H1 (cell line): Measurements from ENCODE around the gene NKTR. TPM values are rescaled to one million over a fixed set of nuclear protein-coding genes. Genes with fewer than 3 reads are reported as not detected.

Source experiments
- CTCF ChIA-PET: fragments of 300-600 bp; sonication (Branson Sonifier 250); formaldehyde crosslinking; loops from one replicate; lab custom pipeline; 2021; ENCODE audit not compliant: partially characterized antibody; lab: Charles Lee
- POLR2A ChIA-PET: fragments of 300-600 bp; sonication (Branson Sonifier 250); formaldehyde crosslinking; loops from one replicate; lab custom pipeline; 2021; ENCODE audit warnings: inconsistent platforms; ENCODE audit not compliant: partially characterized antibody; lab: Charles Lee
- DNase-seq, 2 experiments: peaks; one replicate each; pipeline versions ENCODE4 v3.0.0 to v3.0.0-alpha.2; 2010 to 2022; ENCODE audit warnings: low spot score in 2 of 2, low read depth in 1 of 2, mixed read lengths in 1 of 2
- FAIRE-seq: peaks from 2 replicates; lab custom pipeline; 2011; peaks lifted over from hg19 to GRCh38; lab: Jason Lieb, UNC
- H2AFZ ChIP-seq: 2 replicates; pipeline ENCODE4 v1.8.1; 2012; ENCODE audit warnings: low read length, inconsistent platforms
- H2AK5ac ChIP-seq: 2 replicates; pipeline ENCODE4 v1.6.1; 2013; ENCODE audit warnings: low read depth, low read length
- H2BK120ac ChIP-seq: replicated peaks from 2 replicates; pipeline ENCODE3; 2013; ENCODE audit warnings: low read depth, low read length, inconsistent platforms
- H2BK12ac ChIP-seq: 2 replicates; pipeline ENCODE4 v1.6.1; 2013; ENCODE audit warnings: low read depth, low read length
- H2BK15ac ChIP-seq: 2 replicates; pipeline ENCODE4 v1.6.1; 2013; ENCODE audit warnings: low read length
- H2BK20ac ChIP-seq: 2 replicates; pipeline ENCODE4 v1.6.1; 2013; ENCODE audit warnings: low read length
- H2BK5ac ChIP-seq: 2 replicates; pipeline ENCODE4 v1.6.1; 2013; ENCODE audit warnings: low read depth, low read length
- H3K14ac ChIP-seq: 2 replicates; pipeline ENCODE4 v1.6.1; 2013; ENCODE audit warnings: inconsistent platforms; ENCODE audit not compliant: insufficient read length
- H3K18ac ChIP-seq: 2 replicates; pipeline ENCODE4 v1.6.1; 2013; ENCODE audit warnings: low read length; ENCODE audit errors: extremely low read depth
- H3K23ac ChIP-seq: 2 replicates; pipeline ENCODE4 v1.6.1; 2013; ENCODE audit warnings: inconsistent platforms; ENCODE audit not compliant: insufficient read length
- H3K23me2 ChIP-seq: 2 replicates; pipeline ENCODE4 v1.6.1; 2013; ENCODE audit warnings: low read depth, low read length
- H3K27ac ChIP-seq: 2 replicates; pipeline ENCODE4 v1.6.1; 2011; ENCODE audit warnings: low read depth, low read length, inconsistent platforms
- H3K27me3 ChIP-seq, 4 experiments: replicated peaks in 1 of 4; 1 replicate in 1 of 4; 2 replicates in 3 of 4; pipeline versions ENCODE4 v1.6.1 to v1.8.1; 2011 to 2013; ENCODE audit warnings: low read length in 3 of 4, mild to moderate bottlenecking in 3 of 4, inconsistent platforms in 2 of 4, mixed read lengths in 2 of 4, moderate library complexity in 1 of 4; ENCODE audit not compliant: control insufficient read depth in 3 of 4, insufficient read depth in 3 of 4; ENCODE audit errors: extremely low read depth in 1 of 4
- H3K36me3 ChIP-seq, 4 experiments: 2 replicates each; pipeline versions ENCODE4 v1.6.1 to v1.8.1; 2011 to 2013; ENCODE audit warnings: mild to moderate bottlenecking in 4 of 4, low read length in 3 of 4, moderate library complexity in 2 of 4, control low read depth in 1 of 4, inconsistent platforms in 1 of 4; ENCODE audit not compliant: insufficient read depth in 4 of 4, control insufficient read depth in 2 of 4
- H3K4ac ChIP-seq: replicated peaks from 2 replicates; pipeline ENCODE3; 2013; ENCODE audit warnings: low read length, low read depth, mixed read lengths, inconsistent platforms; ENCODE audit not compliant: insufficient read length
- H3K4me1 ChIP-seq, 4 experiments: replicated peaks in 1 of 4; 1 replicate in 1 of 4; 2 replicates in 3 of 4; pipeline versions ENCODE4 v1.6.1 to v1.8.1; 2011 to 2013; ENCODE audit warnings: low read length in 3 of 4, inconsistent platforms in 2 of 4, mixed read lengths in 1 of 4; ENCODE audit not compliant: insufficient read depth in 4 of 4, control insufficient read depth in 3 of 4
- H3K4me2 ChIP-seq, 2 experiments: 2 replicates each; pipeline versions ENCODE4 v1.6.1 to v1.8.1; 2011 to 2013; ENCODE audit warnings: low read depth in 2 of 2, low read length in 2 of 2, control low read depth in 1 of 2, inconsistent platforms in 1 of 2, mild to moderate bottlenecking in 1 of 2; ENCODE audit not compliant: insufficient read depth in 1 of 2
- H3K4me3 ChIP-seq, 4 experiments: fragments of 200-600, 300-600 bp in 1 of 4; sonication (generic), shearing (Covaris generic), sonication (Bioruptor Twin) in 1 of 4; 2 replicates each; pipeline versions ENCODE4 v1.5.1 to v1.8.1; 2011 to 2016; ENCODE audit warnings: low read length in 4 of 4, low read depth in 3 of 4, control low read depth in 2 of 4, inconsistent platforms in 2 of 4, mild to moderate bottlenecking in 2 of 4, mixed read lengths in 1 of 4, moderate library complexity in 1 of 4; ENCODE audit not compliant: insufficient read depth in 2 of 4; ENCODE audit errors: extremely low read depth in 1 of 4
- H3K56ac ChIP-seq: replicated peaks from 2 replicates; pipeline ENCODE3; 2013; ENCODE audit warnings: low read depth, mild to moderate bottlenecking, mixed read lengths, low read length, inconsistent platforms; ENCODE audit not compliant: insufficient read length
- H3K79me1 ChIP-seq: 2 replicates; pipeline ENCODE4 v1.6.1; 2013; ENCODE audit warnings: low read depth, low read length, control low read depth
- H3K79me2 ChIP-seq, 2 experiments: 2 replicates each; pipeline versions ENCODE4 v1.6.1 to v1.8.1; 2012 to 2013; ENCODE audit warnings: low read length in 2 of 2, mild to moderate bottlenecking in 2 of 2, inconsistent platforms in 1 of 2; ENCODE audit not compliant: insufficient read depth in 2 of 2, control insufficient read depth in 1 of 2
- H3K9ac ChIP-seq, 4 experiments: replicated peaks in 1 of 4; 1 replicate in 1 of 4; 2 replicates in 3 of 4; pipeline versions ENCODE4 v1.6.1 to v1.8.1; 2011 to 2013; ENCODE audit warnings: low read depth in 3 of 4, low read length in 3 of 4, control low read depth in 2 of 4, mild to moderate bottlenecking in 2 of 4, moderate library complexity in 2 of 4, inconsistent platforms in 1 of 4; ENCODE audit errors: extremely low read depth in 1 of 4
- H3K9me3 ChIP-seq, 2 experiments: 2 replicates each; pipeline versions ENCODE4 v1.6.1 to v1.8.1; 2012 to 2013; ENCODE audit warnings: mild to moderate bottlenecking in 2 of 2, moderate library complexity in 2 of 2, control low read depth in 1 of 2, inconsistent platforms in 1 of 2, low read depth in 1 of 2, low read length in 1 of 2, mixed read lengths in 1 of 2; ENCODE audit not compliant: insufficient read depth in 2 of 2
- H4K20me1 ChIP-seq, 2 experiments: replicated peaks in 1 of 2; 2 replicates each; pipeline versions ENCODE3 to v1.8.1; 2011 to 2013; ENCODE audit warnings: inconsistent platforms in 2 of 2, low read length in 2 of 2, mild to moderate bottlenecking in 1 of 2; ENCODE audit not compliant: insufficient read depth in 2 of 2, control insufficient read depth in 1 of 2
- H4K5ac ChIP-seq: 2 replicates; pipeline ENCODE4 v1.6.1; 2013; ENCODE audit warnings: low read length, low read depth, mixed read lengths, inconsistent platforms; ENCODE audit not compliant: insufficient read length
- H4K8ac ChIP-seq: 2 replicates; pipeline ENCODE4 v1.8.0; 2013; ENCODE audit warnings: mild to moderate bottlenecking, moderate library complexity, low read length, inconsistent platforms; ENCODE audit not compliant: insufficient read depth; ENCODE audit errors: extremely low read depth
- H4K91ac ChIP-seq: replicated peaks from 2 replicates; pipeline ENCODE3; 2013; ENCODE audit warnings: low read length, mixed read lengths, inconsistent platforms; ENCODE audit not compliant: insufficient read length
- CHD2 ChIP-seq: IDR thresholded peaks from 2 replicates; pipeline ENCODE4 v1.6.1; 2012; ENCODE audit warnings: low read length, improper control_type of control experiment
- HDAC6 ChIP-seq: IDR thresholded peaks from one replicate; pipeline ENCODE4 v1.7.1; 2012; ENCODE audit warnings: low read depth, mild to moderate bottlenecking, inconsistent platforms, low read length, moderate library complexity
- MAX ChIP-seq: IDR thresholded peaks from 2 replicates; pipeline ENCODE4 v1.6.1; 2012; ENCODE audit warnings: inconsistent platforms
- RFX5 ChIP-seq: IDR thresholded peaks from 2 replicates; pipeline ENCODE4 v1.6.1; 2011; ENCODE audit warnings: low read depth, low read length, improper control_type of control experiment, borderline replicate concordance
- SP1 ChIP-seq: IDR thresholded peaks from 2 replicates; pipeline ENCODE4 v1.6.1; 2011; ENCODE audit warnings: low read depth, low read length
- SRF ChIP-seq: IDR thresholded peaks from 2 replicates; pipeline ENCODE4 v1.6.1; 2011; ENCODE audit warnings: mild to moderate bottlenecking, low read depth, low read length, moderate library complexity
- TBP ChIP-seq: IDR thresholded peaks from 2 replicates; pipeline ENCODE4 v1.6.1; 2011; ENCODE audit warnings: low read depth, low read length, improper control_type of control experiment
- USF2 ChIP-seq: IDR thresholded peaks from 2 replicates; pipeline ENCODE4 v1.6.1; 2011; ENCODE audit warnings: low read length, improper control_type of control experiment
- WGBS, 2 experiments: shearing (Covaris generic) in 1 of 2; methylation state at CpG; one replicate each; pipeline versions ENCODE4 v1.1.6 to v1.1.7; 2013 to 2015; ENCODE audit warnings: low lambda C conversion rate in 2 of 2, mixed read lengths in 2 of 2, inconsistent platforms in 1 of 2, low coverage in 1 of 2, missing lambda C conversion rate in 1 of 2; ENCODE audit not compliant: insufficient replicate concordance in 2 of 2, insufficient coverage in 1 of 2, insufficient read length in 1 of 2; ENCODE audit errors: extremely low coverage in 1 of 2, missing lambda C conversion rate in 1 of 2; 5-methylcytosine and 5-hydroxymethylcytosine counted together
- polyA plus RNA-seq, 7 experiments: library from polyadenylated mRNA; depleted of rRNA in 3 of 7; stranded (reverse) in 5 of 7; unstranded in 2 of 7; fragments of >200 nt in 5 of 7; fragments of 200-250 nt in 2 of 7; gene quantifications; 1 replicate in 5 of 7; 2 replicates in 1 of 7; 4 replicates in 1 of 7; pipeline versions ENCODE4 v1.2.1 to v1.2.3, GENCODE V29; 2011 to 2013; ENCODE audit warnings: missing spikeins in 2 of 7, mixed read lengths in 2 of 7
- total RNA-seq: library from RNA; stranded (reverse); fragmentation: NEBNext Ultra II Directional; extraction: Animal tissue kit (Norgen Biotek cat#: 25700); gene quantifications from 2 replicates; pipeline ENCODE4 v1.2.1, GENCODE V29; 2021

The NKTR gene
- total and polyA plus RNA-seq, 2 of the 8 experiments (the other 6 are each of a cell fraction or from before 2014, with no cell fraction given): 24.1 to 62.2 TPM

- H3K79me2 ChIP-seq: no peaks in the 10 kb centered on the region
- H3K27ac ChIP-seq: no peak overlapping the region
- no peak overlapping the region for H3K14ac ChIP-seq
- no peak overlapping the region for H3K18ac ChIP-seq
- FAIRE-seq: no peak
- H3K9me3 ChIP-seq: peaks cover 0 to 5% of the 10 kb centered on the region in 2 experiments; a peak in 2 of 4 replicates
- no peak for DNase-seq
- H2BK5ac ChIP-seq: no peak overlapping the region
- no peak overlapping the region for H3K4me2 ChIP-seq
- WGBS, 2 experiments: 96% methylated on average over 1 of the region's 1 CpG; no CpG with 5 or more reads in 1 of the 2 experiments
- CTCF ChIA-PET: interaction anchor here (0.6 to 1.6 kb wide), 2 partner anchors 24 to 74 kb away, joined by 3 to 4 read pairs; no protein-coding TSS in a partner anchor
- no peak overlapping the region for H4K91ac ChIP-seq
- no peaks in the 10 kb centered on the region for H4K20me1 ChIP-seq
- H3K36me3 ChIP-seq: no peaks in the 10 kb centered on the region
- no peak overlapping the region for H2BK15ac ChIP-seq
- no peak overlapping the region for H4K5ac ChIP-seq
- no peak overlapping the region for H2AK5ac ChIP-seq
- H3K56ac ChIP-seq: no peak overlapping the region
- H2BK12ac ChIP-seq: no peak overlapping the region
- H3K4ac ChIP-seq: no peak overlapping the region
- H2AFZ ChIP-seq: no peak overlapping the region
- H3K4me1 ChIP-seq: no peaks in the 10 kb centered on the region; a peak in 1 of 7 replicates
- H3K23me2 ChIP-seq: no peaks in the 10 kb centered on the region
- H3K4me3 ChIP-seq: no peak overlapping the region
- H2BK20ac ChIP-seq: no peak overlapping the region
- POLR2A ChIA-PET: interaction anchor here (0.8 kb wide), 1 partner anchor 35 kb away, joined by 3 read pairs; no protein-coding TSS in a partner anchor
- TF ChIP-seq CHD2: no peak
- no peak for TF ChIP-seq USF2
- no peak for TF ChIP-seq SP1
- TF ChIP-seq SRF: no peak
- TF ChIP-seq RFX5: no peak
- no peak for TF ChIP-seq MAX
- no peak for TF ChIP-seq TBP
- no peak for TF ChIP-seq HDAC6
- TF ChIP-seq, all 59 proteins: peak for 0
- Histone ChIP-seq H4K8ac (no peak overlapping the region), H3K27me3 (no peaks in the 10 kb centered on the region; a peak in 1 of 7 replicates), H2BK120ac (no peak overlapping the region), H3K79me1 (no peaks in the 10 kb centered on the region), H3K23ac (no peak overlapping the region), H3K9ac (no peak overlapping the region)
Observed at GRCh38 chr3:42680271-42680670, 79.8 kb downstream of the NKTR start.
